Smooth muscle cell (in vitro differentiated cells): ENCODE measurements around the gene COL8A1. TPM values are rescaled to one million over a fixed set of nuclear protein-coding genes. Genes with fewer than 3 reads are reported as not detected.
A peak's percentile ranks its signal among the peaks of the same experiment; 100 is the strongest.

Experiments
- DNase-seq: peaks from one replicate; lab custom pipeline; 2025; ENCODE audit not compliant: unreplicated experiment; lab: John Stamatoyannopoulos, UW
- H2AFZ ChIP-seq: fragments of 200-600 bp; sonication (generic); 2 replicates; pipeline ENCODE4 v1.6.0; 2016; ENCODE audit warnings: antibody characterized with exemption, low read depth, mild to moderate bottlenecking
- H3F3A ChIP-seq: fragments of 200-600 bp; sonication (generic); 2 replicates; pipeline ENCODE4 v1.6.0; 2017; ENCODE audit warnings: antibody characterized with exemption, low read depth
- H3K27ac ChIP-seq: fragments of 200-600 bp; sonication (generic); 2 replicates; pipeline ENCODE4 v1.5.1; 2016; ENCODE audit warnings: low read depth, mild to moderate bottlenecking
- H3K27me3 ChIP-seq: fragments of 200-600 bp; sonication (generic); 2 replicates; pipeline ENCODE4 v1.6.1; 2016; ENCODE audit warnings: low read depth, mild to moderate bottlenecking
- H3K36me3 ChIP-seq: fragments of 200-600 bp; sonication (generic); 2 replicates; pipeline ENCODE4 v1.5.1; 2016; ENCODE audit warnings: low read depth
- H3K4me1 ChIP-seq: fragments of 200-600 bp; sonication (generic); 2 replicates; pipeline ENCODE4 v1.5.1; 2016; ENCODE audit warnings: low read depth
- H3K4me2 ChIP-seq: fragments of 200-600 bp; sonication (generic); 2 replicates; pipeline ENCODE4 v1.6.0; 2016; ENCODE audit warnings: mild to moderate bottlenecking
- H3K4me3 ChIP-seq: fragments of 200-600 bp; sonication (generic); 2 replicates; pipeline ENCODE4 v1.5.1; 2016; ENCODE audit warnings: mild to moderate bottlenecking
- H3K79me2 ChIP-seq: fragments of 200-600 bp; sonication (generic); 2 replicates; pipeline ENCODE4 v1.6.0; 2016; ENCODE audit warnings: low read depth, mild to moderate bottlenecking
- H3K9ac ChIP-seq: fragments of 200-600 bp; sonication (generic); 2 replicates; pipeline ENCODE4 v1.6.0; 2016; ENCODE audit warnings: low read depth
- H3K9me3 ChIP-seq: fragments of 200-600 bp; sonication (generic); replicated peaks from 2 replicates; pipeline ENCODE4 v1.5.1; 2016; ENCODE audit warnings: low read depth
- H4K20me1 ChIP-seq: fragments of 200-600 bp; sonication (generic); 2 replicates; pipeline ENCODE4 v1.6.0; 2016; ENCODE audit warnings: low read depth
- WGBS: methylation state at CpG from one replicate; pipeline ENCODE4 v1.1.7; 2016; ENCODE audit warnings: low lambda C conversion rate; 5-methylcytosine and 5-hydroxymethylcytosine counted together
- polyA plus RNA-seq: library from polyadenylated mRNA; unstranded; fragments of >200 nt; fragmentation: Nextera tagmentation; extraction: Ambion mirVana; gene quantifications from 2 replicates; pipeline ENCODE4 v1.2.1, GENCODE V29; 2016
- total RNA-seq: library from RNA; depleted of rRNA; stranded (reverse); fragments of >200 nt; gene quantifications from 2 replicates; pipeline ENCODE4 v1.2.3, GENCODE V29; 2014
- TF ChIP-seq, protein P1 (sequence below): fragments of 200-600 bp; sonication (generic); IDR thresholded peaks from 2 replicates; pipeline ENCODE4 v1.5.1; 2017; ENCODE audit warnings: borderline replicate concordance, mild to moderate bottlenecking, antibody characterized with exemption; ENCODE audit not compliant: insufficient read depth, poor library complexity, severe bottlenecking

The COL8A1 gene
- total and polyA plus RNA-seq, 2 experiments from 2014 or later: 7.9 to 8.2 TPM

DNA sequence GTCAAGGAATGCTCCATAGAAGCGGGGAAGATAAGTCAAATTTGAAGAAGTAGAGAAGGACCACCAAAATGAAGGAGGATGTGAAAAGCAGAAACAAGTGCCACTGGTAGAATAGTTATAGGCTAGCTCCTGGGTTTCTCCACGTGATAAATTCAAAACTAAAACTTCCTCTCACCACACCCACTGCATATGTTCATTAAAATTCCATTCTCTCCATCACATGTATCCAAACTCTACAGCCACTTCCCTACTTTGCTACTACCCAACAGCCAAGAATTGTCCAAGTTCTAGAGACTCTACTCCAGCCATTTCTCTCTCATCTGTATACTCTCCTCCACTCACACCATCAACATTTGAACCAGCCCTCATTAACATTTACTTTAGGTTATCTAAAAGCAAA lies 60.5 kb downstream of the COL8A1 start:
- TF ChIP-seq, protein P1, sequence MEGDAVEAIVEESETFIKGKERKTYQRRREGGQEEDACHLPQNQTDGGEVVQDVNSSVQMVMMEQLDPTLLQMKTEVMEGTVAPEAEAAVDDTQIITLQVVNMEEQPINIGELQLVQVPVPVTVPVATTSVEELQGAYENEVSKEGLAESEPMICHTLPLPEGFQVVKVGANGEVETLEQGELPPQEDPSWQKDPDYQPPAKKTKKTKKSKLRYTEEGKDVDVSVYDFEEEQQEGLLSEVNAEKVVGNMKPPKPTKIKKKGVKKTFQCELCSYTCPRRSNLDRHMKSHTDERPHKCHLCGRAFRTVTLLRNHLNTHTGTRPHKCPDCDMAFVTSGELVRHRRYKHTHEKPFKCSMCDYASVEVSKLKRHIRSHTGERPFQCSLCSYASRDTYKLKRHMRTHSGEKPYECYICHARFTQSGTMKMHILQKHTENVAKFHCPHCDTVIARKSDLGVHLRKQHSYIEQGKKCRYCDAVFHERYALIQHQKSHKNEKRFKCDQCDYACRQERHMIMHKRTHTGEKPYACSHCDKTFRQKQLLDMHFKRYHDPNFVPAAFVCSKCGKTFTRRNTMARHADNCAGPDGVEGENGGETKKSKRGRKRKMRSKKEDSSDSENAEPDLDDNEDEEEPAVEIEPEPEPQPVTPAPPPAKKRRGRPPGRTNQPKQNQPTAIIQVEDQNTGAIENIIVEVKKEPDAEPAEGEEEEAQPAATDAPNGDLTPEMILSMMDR: no peak
- Histone ChIP-seq H3K9me3 (no peaks in the 10 kb centered on the region), H3F3A (peaks cover 5% of the 10 kb centered on the region), H2AFZ (peak overlapping the region; percentile 10), H3K9ac (peak overlapping the region; percentile 92), H3K36me3 (no peaks in the 10 kb centered on the region), H4K20me1 (no peaks in the 10 kb centered on the region), H3K4me2 (peak overlapping the region; percentile 64), H3K27ac (peak overlapping the region; percentile 97), H3K79me2 (no peaks in the 10 kb centered on the region), H3K27me3 (no peaks in the 10 kb centered on the region), H3K4me1 (no peaks in the 10 kb centered on the region), H3K4me3 (no peak overlapping the region)
- WGBS: 83% methylated on average over 2 of the region's 2 CpGs
- DNase-seq: no peak

DNA sequence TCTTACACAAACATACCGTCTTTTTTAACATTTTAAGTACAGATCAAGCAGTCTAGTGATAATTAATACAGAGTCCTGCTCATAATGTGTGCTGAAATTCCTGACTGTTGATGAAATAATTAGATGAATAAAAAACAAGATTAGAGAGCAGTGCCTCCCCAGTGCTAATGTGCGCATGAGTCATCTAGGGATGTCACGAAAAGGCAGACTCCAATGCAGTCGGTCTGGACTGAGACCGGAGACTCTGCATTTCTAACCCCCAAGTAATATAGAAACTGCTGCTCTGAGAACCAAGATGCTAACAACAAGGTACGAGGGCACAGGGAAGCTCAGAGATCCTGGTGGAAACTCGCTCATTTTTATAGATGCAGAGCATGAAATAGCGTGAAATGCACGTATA lies 61.4 kb downstream of the COL8A1 start:
- H3K27ac ChIP-seq: peak overlapping the region; percentile 97
- no peaks in the 10 kb centered on the region for H3K36me3 ChIP-seq
- no peaks in the 10 kb centered on the region for H3K9me3 ChIP-seq
- H4K20me1 ChIP-seq: no peaks in the 10 kb centered on the region
- no peaks in the 10 kb centered on the region for H3K27me3 ChIP-seq
- H3K79me2 ChIP-seq: no peaks in the 10 kb centered on the region
- no peak overlapping the region for H3K4me3 ChIP-seq
- peaks cover 5% of the 10 kb centered on the region for H3F3A ChIP-seq
- TF ChIP-seq, protein P1: no peak
- H3K4me1 ChIP-seq: no peaks in the 10 kb centered on the region
- no peak for DNase-seq
- no peak overlapping the region for H2AFZ ChIP-seq
- peak overlapping the region; percentile 92 for H3K9ac ChIP-seq
- peak overlapping the region; percentile 64 for H3K4me2 ChIP-seq
- WGBS: 40% methylated on average over 9 of the region's 9 CpGs

DNA sequence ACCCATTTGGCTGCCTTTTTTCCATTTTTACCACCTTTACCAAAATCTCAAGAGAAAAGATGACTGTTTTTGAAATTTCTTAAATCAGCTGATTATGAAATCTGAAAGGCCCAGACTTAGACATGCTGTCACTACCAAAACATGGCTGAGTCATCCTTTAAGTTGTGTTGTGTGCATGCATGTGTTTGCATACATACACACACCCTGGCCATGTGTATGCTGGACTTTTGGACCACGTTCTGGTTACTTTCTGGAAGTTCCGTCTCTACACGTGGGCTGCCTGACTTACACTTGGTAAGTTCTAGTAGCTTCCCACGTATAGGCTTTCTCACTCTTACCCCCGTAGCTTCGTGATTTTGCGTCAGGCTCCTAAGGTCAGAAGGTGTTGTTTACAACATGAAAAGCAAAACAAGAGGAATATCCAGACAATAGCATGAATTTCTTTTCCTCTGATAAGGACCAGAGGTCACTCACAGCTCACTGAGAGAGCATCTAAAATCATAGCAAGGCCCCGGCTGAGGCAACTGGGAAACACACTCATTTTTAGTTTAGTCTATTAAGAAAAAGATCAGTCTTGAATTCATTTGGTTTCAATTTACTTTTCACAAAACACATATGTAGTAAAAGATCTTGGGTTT lies 62.4 kb downstream of the COL8A1 start:
- Histone ChIP-seq H2AFZ (no peak overlapping the region), H3K36me3 (no peaks in the 10 kb centered on the region), H3F3A (peaks cover 5% of the 10 kb centered on the region), H4K20me1 (no peaks in the 10 kb centered on the region), H3K4me1 (no peaks in the 10 kb centered on the region), H3K9me3 (no peaks in the 10 kb centered on the region), H3K79me2 (no peaks in the 10 kb centered on the region), H3K4me3 (no peak overlapping the region), H3K9ac (peak overlapping the region; percentile 92), H3K27me3 (no peaks in the 10 kb centered on the region), H3K4me2 (peak overlapping the region; percentile 64), H3K27ac (peak overlapping the region; percentile 97)
- TF ChIP-seq, protein P1: no peak
- WGBS: 61% methylated on average over 8 of the region's 8 CpGs
- no peak for DNase-seq
